CD4-positive, alpha-beta T cell treated with Interleukin-6 at 100 ng/mL for 8 hours (primary cell): ENCODE results near the gene CRYBB2.
"Not testable (repeated sequence)": the region's sequence is repeated elsewhere in the genome, so short reads cannot be mapped to it uniquely, and the experiment has no call there.

Source experiments
- DNase-seq: peaks from one replicate; pipeline ENCODE4 v3.0.0-alpha.2; 2020; ENCODE audit warnings: mixed read lengths, low spot score

Gene CRYBB2

DNA sequence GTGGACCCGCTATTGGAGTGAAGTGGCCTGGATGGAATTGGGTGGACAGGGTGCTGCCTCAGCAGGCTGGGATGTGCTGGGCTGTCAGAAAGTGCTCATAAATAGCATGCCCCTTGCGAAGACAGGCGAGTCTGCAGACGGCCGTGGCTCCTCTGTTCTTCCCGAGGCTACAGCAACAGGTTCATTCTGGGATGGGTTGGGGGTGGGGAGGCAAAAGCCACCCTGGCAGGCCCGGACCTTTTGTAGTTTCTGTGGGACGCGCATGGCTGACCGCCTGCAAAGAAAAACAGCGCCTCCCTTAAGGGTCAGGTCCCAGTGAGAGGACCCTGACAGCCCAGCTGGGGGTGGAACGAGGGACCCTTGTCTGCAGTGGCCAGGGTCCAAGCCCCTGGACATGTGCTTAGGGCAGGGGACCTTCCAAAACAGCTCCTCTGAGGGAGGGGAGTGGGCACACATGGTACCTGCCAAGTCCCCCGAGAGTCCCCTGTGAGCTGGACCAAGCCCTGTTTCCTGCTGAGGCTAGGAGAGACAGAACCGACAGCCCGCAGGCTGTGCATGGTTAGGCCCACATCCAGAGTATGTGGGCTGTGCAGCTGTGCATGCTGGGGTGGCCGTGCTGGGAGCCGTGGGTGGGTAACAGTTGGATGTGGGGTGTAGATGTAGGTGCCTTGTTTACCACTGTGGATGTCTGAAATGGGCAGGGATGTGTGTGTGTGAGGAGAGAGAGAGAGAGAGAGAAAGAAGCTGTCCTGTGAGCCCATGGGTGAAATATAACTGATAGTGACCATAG, 19.5 kb upstream of the CRYBB2 start, which contains the start of gene CRYBB3:
TSS of gene CRYBB3 (plus strand) at position 128 of the 790 bp plus-strand sequence. CDS start 1,539 bp downstream, outside the sequence.
- no peak for DNase-seq

- no peak for DNase-seq
These were observed 18.5 kb upstream of the CRYBB2 start for GRCh38 chr22:25200967-25201366.

DNA sequence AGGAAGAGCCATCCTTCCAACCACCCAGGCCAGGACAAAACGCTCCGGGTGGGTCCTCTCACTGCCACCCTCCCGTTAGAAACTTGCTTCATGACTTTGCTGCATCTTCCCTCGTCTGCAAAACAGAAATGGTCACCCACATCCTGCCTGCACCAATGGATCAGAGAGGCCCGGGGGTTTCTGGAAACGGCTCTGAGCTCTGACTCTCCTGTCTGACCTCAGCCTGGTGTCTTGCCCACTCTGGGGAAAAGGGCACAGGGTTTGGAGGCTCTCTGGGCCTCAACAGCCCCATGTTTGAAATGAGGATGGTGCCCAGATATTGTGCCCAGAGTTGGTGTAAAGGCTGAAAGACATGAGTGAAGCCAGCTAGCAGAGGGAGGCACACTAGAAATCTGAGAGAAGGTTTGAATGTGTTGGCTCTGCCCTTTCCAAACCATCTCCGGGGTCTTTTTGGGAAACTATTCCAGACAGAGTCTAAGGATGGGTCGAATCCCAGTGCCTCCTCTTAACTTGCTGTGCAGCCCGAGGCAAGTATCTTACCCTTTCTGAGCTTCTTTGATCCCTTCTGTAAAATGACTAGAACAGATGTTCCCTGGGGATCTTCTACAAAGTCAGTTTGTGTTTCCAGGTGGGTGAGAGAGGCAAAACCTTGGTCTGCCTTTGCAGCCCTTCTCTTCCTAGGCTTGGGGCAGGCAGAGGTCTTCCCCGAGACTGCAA, 17.7 kb upstream of the CRYBB2 start:
- DNase-seq = no peak

GRCh38 chr22:25202290-25202921, 17.0 kb upstream of the CRYBB2 start:
- peak; percentile 44 for DNase-seq

DNA sequence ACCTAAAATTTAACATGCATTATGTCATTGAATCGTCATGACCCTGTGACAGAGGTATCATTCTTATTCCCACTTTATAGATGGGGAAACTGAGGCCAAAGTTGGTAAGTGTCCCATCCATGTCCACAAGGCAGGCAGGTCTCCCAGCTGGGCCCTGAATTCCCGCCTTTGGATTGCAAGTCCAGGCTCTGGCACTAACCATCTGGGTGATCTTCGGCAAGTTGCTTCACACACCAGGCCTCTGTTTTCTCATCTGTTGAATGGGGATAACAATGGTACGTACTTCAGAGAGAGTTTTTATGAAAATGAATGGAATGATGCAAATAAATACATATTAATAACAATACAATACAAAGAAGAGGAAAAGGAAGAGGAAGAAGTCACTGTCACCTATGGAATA, 16.4 kb upstream of the CRYBB2 start:
- no peak for DNase-seq

GRCh38 chr22:25204547-25204946, 14.9 kb upstream of the CRYBB2 start:
- not testable (repeated sequence) for DNase-seq

GRCh38 chr22:25205847-25206246, 13.6 kb upstream of the CRYBB2 start:
- DNase-seq = no peak

- no peak for DNase-seq
These were observed 12.4 kb upstream of the CRYBB2 start for GRCh38 chr22:25206998-25207397.

GRCh38 chr22:25207553-25208157, 11.8 kb upstream of the CRYBB2 start:
- no peak for DNase-seq

DNA sequence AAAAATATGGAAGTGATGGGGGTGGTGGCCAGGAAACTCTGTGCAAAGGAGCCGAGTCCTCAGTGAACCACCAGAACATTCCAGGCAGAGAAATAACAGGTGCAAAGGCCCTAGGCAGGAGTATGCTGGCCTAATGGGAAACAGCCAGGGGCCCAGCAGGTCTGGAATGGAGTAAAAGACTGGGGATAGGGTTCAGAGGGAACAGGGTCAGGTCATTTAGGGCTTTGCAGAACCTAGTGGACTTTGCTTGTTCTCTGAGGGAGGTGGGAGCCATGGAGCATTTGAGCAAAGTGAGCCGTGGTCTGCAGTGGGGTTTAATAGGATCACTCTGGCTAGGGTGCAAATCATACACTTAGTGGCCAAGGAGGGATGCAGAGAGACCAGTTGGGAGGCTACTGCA, 11.1 kb upstream of the CRYBB2 start:
- no peak for DNase-seq

DNA sequence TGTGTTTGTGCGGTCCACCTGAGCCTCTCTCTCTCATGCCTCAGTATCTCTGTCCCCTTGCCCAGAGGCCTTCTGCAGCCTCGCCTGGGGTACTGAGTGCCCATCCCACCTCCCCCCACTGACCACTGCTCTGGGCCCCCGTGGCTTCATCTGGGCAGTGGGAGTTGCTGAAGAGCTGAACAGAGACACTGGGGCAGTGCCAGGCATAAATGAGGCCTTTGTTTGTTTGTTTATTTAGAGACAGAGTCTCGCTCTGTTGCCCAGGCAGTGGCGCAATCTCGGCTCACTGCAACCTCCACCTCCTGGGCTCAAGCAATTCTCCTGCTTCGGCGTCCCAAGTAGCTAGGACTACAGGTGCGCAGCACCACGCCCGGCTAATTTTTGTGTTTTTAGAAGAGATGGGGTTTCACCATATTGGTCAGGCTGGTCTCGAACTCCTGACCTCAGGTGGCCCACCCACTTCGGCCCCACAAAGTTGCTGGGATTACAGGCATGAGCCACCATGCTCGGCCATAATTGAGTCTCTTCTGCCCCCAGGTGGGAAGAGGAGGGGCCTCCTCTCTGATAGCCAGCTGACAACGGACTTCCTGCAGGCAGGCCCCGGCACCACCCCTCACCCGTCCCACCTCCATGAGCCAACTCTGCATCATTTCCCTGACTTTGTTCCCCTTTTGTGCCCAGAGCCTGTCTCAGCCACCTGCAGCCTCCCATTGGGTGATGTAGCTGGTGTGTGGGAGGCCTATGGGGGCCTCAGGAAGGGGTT, 10.5 kb upstream of the CRYBB2 start:
- DNase-seq = no peak

GRCh38 chr22:25210793-25211192, 8.6 kb upstream of the CRYBB2 start:
- no peak for DNase-seq

DNA sequence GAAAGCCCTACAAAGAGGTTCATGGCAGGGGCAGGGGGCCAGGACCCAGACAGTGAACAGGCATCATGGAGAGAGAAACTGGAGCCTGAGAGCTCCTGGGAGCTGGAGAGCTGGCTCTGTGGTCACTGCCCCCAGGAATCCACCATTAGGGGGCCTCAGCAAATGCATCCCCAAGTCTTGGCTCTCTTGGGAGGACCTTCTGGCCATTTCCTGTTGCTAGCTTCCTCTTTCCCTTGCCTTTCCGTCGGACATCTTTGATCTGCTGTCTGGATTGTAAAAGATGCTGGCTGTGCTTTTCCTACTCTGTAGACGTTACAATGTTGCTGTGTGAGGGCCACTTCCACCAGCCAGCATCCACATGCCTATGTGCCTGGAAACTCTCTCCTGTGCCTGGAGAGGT, 7.1 kb upstream of the CRYBB2 start:
- no peak for DNase-seq

- no peak for DNase-seq
These were observed 6.2 kb upstream of the CRYBB2 start for GRCh38 chr22:25213221-25213620.

GRCh38 chr22:25216230-25216629, 3.2 kb upstream of the CRYBB2 start:
- no peak for DNase-seq

GRCh38 chr22:25219948-25220442, 556 bp downstream of the CRYBB2 start:
- DNase-seq = no peak

DNA sequence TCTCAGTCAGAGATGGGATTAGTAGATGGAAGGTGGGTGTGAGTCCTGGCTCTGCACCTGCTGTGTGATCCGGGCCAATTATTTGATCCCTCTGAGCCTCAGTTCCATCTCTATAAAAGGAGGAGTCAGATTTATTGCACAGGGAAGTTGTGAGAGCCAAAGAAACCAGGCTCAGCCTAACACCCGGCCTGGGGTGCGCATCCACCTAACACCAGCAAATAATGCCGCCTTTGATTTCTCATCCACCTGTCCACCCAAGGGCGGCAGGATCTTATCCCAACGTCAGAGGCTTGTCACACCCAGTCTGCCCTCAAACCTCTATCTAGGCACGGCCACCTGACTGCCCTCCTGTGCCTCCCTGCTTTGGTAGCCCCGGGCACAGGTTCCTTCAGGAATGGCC, 2.4 kb downstream of the CRYBB2 start:
- no peak for DNase-seq

DNA sequence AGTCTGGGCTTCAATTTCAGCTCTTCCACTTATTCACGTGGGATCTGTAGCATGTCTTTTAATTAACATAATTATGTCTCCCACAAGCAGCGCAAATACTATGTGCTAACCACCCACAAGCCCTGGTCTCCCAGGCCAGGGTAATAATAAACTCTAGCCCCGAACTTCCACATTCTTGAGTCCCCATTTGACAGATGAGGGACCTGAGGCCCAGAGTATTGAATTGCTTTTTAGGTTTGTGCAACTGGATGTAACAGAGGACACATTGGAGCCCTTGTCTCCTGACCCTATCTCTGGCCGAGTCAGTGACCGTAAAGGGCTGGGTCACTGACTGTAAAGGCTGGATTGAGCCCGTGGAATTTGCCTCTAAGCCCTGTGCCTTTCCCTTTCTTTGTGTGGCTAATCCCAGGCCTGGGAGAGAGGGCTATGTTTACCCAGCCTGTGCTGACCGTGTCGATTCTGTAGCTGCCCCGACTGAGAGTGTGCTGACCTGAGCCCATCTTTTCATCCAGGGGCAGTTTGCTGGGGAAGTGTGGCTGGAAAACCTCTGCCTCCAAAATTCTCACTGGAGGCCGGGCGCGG, 3.9 kb downstream of the CRYBB2 start:
- DNase-seq = no peak

GRCh38 chr22:25228822-25229221, 9.4 kb downstream of the CRYBB2 start:
- no peak for DNase-seq

DNA sequence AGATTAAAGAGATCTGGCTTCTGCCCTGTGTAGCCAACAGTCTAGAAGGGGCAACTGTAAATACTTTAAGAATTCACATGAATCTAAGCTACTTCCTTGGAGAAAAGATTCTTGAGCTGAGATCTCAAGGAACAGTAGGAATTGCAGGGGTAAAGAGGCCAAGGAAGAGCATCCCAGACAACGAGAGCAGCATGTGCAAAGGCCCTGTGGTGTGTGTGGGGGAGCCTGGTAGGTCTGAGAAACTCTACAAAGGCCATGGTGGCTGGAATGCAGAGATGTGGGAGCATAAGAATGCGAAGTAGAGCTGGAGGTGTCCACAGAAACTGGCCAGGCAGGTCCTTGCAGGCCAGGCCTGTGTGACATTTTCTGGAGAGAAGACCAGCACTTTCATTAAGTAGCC, 11.3 kb downstream of the CRYBB2 start:
- DNase-seq = not testable (repeated sequence)

DNA sequence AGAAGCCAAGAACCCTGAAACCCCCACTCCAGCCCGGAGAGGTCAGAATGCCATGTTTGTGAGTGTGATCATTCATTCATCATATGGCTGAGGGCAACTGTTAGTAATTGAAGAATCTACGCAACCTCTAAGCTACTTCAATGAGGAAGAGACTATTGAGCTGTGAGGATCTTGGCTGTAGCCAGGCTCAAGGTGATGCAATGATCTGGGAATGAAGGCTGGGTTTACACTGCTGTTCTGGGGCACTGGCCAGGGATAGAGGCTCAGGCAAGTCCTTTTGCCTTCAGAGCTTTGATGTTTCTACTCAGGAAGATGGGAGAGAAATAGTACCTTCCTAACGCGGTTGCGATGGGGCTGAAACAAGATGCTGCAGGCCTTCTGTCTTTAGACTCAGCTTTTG, 12.9 kb downstream of the CRYBB2 start:
- no peak for DNase-seq
